GM21825 (cell line): ENCODE results near the gene PES1.
"Not testable (repeated sequence)": the region's sequence is repeated elsewhere in the genome, so short reads cannot be mapped to it uniquely, and the experiment has no call there.

Source experiments
- ATAC-seq: cut with Tn5 transposase; IDR thresholded peaks from one replicate; pipeline ENCODE4 v1.9.1; 2021; ENCODE audit warnings: mild to moderate bottlenecking, moderate library complexity; ENCODE audit not compliant: unreplicated experiment

The PES1 gene

GRCh38 chr22:30556388-30556787, 35.3 kb downstream of the PES1 start:
- ATAC-seq = no peak

- no peak for ATAC-seq
Measured at GRCh38 chr22:30555282-30556210, 36.2 kb downstream of the PES1 start.

GRCh38 chr22:30553971-30554370, 37.7 kb downstream of the PES1 start:
- ATAC-seq = no peak

GRCh38 chr22:30552719-30553118, 39.0 kb downstream of the PES1 start:
- no peak for ATAC-seq

- not testable (repeated sequence) for ATAC-seq
Measured at GRCh38 chr22:30551813-30552212, 39.9 kb downstream of the PES1 start.

GRCh38 chr22:30547188-30547587, 44.5 kb downstream of the PES1 start:
- ATAC-seq = no peak

GRCh38 chr22:30546616-30547015, 45.1 kb downstream of the PES1 start, which contains the start of gene SEC14L6:
Gene SEC14L6 (minus strand): TSS chr22:30546741. CDS start chr22:30546682, 59 bp downstream.
- ATAC-seq = no peak

- no peak for ATAC-seq
Measured at GRCh38 chr22:30542811-30543188, 48.9 kb downstream of the PES1 start.

- no peak for ATAC-seq
Measured at GRCh38 chr22:30541961-30542810, 49.5 kb downstream of the PES1 start.

- ATAC-seq = not testable (repeated sequence)
Measured at GRCh38 chr22:30541511-30541910, 50.2 kb downstream of the PES1 start.

- ATAC-seq = no peak
Measured at GRCh38 chr22:30539368-30539767, 52.3 kb downstream of the PES1 start.

- no peak for ATAC-seq
Measured at GRCh38 chr22:30538280-30538679, 53.4 kb downstream of the PES1 start.

GRCh38 chr22:30537083-30537731, 54.5 kb downstream of the PES1 start:
- no peak for ATAC-seq

GRCh38 chr22:30535182-30535581, 56.5 kb downstream of the PES1 start:
- ATAC-seq = no peak

GRCh38 chr22:30531651-30532608, 59.8 kb downstream of the PES1 start:
- ATAC-seq = no peak

- ATAC-seq = no peak
Measured at GRCh38 chr22:30526656-30527055, 65.1 kb downstream of the PES1 start.
